GM12864 (cell line): ENCODE measurements around the gene DCUN1D4.

ENCODE experiments used
- DNase-seq: peaks from one replicate; pipeline ENCODE4 v3.0.0-alpha.2; 2011; ENCODE audit warnings: low read depth
- H3K4me3 ChIP-seq: 2 replicates; pipeline ENCODE4 v1.5.1; 2011; ENCODE audit warnings: mild to moderate bottlenecking, low read depth, low read length, control low read depth
- TF ChIP-seq, protein P1 (sequence below): IDR thresholded peaks from 2 replicates; pipeline ENCODE4 v1.5.1; 2011; ENCODE audit warnings: low read depth, mild to moderate bottlenecking, moderate library complexity, low read length, control low read depth, inconsistent platforms; ENCODE audit errors: missing control alignments

The DCUN1D4 gene

GRCh38 chr4:51842554-51843308 is at the start of gene DCUN1D4:
TSS of gene DCUN1D4 (plus strand) at chr4:51843153. CDS start at chr4:51843243, 90 bp downstream.
- peak; percentile 97 for DNase-seq
- TF ChIP-seq, protein P1, sequence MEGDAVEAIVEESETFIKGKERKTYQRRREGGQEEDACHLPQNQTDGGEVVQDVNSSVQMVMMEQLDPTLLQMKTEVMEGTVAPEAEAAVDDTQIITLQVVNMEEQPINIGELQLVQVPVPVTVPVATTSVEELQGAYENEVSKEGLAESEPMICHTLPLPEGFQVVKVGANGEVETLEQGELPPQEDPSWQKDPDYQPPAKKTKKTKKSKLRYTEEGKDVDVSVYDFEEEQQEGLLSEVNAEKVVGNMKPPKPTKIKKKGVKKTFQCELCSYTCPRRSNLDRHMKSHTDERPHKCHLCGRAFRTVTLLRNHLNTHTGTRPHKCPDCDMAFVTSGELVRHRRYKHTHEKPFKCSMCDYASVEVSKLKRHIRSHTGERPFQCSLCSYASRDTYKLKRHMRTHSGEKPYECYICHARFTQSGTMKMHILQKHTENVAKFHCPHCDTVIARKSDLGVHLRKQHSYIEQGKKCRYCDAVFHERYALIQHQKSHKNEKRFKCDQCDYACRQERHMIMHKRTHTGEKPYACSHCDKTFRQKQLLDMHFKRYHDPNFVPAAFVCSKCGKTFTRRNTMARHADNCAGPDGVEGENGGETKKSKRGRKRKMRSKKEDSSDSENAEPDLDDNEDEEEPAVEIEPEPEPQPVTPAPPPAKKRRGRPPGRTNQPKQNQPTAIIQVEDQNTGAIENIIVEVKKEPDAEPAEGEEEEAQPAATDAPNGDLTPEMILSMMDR = peak; percentile 14
- peak within 1 kb of the TSS; percentile 91 for H3K4me3 ChIP-seq

DNA sequence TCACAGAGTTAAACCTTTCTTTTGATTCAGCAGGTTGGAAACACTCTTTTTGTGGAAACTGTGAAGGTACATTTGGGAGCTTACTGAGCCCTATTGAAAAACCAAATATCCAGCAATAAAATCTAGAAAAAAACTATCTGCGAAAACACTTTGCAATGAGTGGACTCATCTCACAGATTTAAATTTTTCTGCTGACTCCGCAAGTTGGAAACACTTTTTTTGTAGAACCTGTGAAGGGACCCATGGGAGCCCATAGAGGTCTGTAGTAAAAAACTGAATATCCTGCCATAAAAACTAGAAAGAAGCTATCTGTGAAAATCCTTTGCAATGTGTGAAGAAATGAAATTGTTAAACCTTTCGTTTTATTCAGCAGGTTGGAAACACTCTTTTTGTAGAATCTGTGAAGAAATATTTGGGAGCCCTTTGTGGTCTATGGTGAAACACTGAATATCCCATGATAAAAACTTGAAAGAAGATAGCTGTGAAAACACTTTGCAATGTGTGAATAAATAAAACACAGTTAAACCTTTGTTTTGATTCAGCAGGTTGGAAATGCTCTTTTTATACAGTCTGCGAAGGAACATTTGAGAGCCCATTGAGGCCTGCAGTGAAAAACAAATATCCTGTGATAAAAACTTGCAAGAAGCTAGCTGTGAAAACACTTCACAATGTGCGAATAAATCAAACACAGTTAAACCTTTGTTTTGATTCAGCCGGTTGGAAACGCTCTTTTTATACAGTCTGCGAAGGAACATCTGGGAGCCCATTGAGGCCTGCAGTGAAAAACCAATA is 22.3 kb upstream of the DCUN1D4 start:
- TF ChIP-seq, protein P1 = no peak
- H3K4me3 ChIP-seq = no peak overlapping the region
- DNase-seq = no peak

DNA sequence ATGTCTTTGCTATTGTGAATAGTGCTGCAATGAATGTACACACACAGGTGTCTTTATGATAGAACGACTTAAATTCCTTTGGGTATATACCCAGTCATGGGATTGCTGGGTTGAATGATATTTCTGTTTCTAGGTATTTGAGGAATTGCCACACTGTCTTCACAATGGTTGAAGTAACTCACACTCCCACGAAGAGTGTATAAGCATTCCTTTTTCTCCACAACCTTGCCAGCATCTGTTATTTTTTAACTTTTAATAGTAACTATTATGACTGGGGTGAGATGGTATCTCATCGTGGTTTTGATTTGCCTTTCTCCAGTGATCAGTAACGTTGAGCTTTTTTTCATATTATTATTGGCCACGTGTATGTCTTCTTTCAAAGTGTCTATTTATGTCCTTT is 17.6 kb upstream of the DCUN1D4 start:
- no peak for DNase-seq
- TF ChIP-seq, protein P1 = no peak
- H3K4me3 ChIP-seq = no peak overlapping the region

DNA sequence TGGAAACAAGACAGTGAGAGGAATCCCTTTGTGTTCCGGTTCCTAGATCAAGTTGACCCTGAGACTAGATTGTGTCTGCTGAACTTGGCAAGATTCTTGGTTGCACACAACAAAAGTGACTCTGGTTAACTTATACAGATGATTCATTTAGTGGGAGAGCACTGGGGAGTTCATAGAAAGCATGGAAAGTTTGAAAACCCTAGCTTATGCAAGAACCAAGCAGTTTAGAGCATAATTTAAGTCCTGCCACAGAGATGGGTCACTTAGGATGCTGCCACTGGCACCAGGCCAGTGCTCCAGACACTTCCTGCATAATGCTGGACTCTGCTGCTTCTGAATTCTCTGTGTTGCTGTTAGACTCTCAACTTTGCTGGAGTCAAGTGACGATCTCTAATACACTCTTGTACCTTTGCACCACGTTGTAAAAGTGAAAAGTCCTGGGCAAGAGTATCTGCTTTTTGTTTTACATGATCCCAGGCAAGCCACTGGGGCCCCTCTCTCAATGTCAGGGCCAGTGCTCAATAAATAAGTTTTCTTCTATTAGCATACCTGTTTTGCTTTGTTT is 12.7 kb upstream of the DCUN1D4 start:
- DNase-seq = no peak
- H3K4me3 ChIP-seq = no peak overlapping the region
- TF ChIP-seq, protein P1 = no peak

GRCh38 chr4:51831133-51831532 is 11.8 kb upstream of the DCUN1D4 start:
- TF ChIP-seq, protein P1 = peak; percentile 68
- H3K4me3 ChIP-seq = no peak overlapping the region
- DNase-seq = no peak

GRCh38 chr4:51833236-51833635 is 9.7 kb upstream of the DCUN1D4 start:
- no peak overlapping the region for H3K4me3 ChIP-seq
- TF ChIP-seq, protein P1 = no peak
- DNase-seq = no peak
